Liver (tissue), 9 donors: ENCODE results near the gene LPAR1. TPM values are rescaled to one million over a fixed set of nuclear protein-coding genes. Genes with fewer than 3 reads are reported as not detected.

ENCODE experiments used
- DNase-seq: peaks from one replicate; pipeline ENCODE4 v3.0.0-alpha.2; 2017; ENCODE audit warnings: low spot score
- H3K27ac ChIP-seq, 2 donors: one replicate each; pipeline ENCODE4 v1.7.0; 2013; ENCODE audit warnings: inconsistent platforms in 2 of 2, low read length in 2 of 2, control low read depth in 1 of 2, low read depth in 1 of 2, mild to moderate bottlenecking in 1 of 2
- H3K27me3 ChIP-seq, 4 donors: one replicate each; pipeline versions ENCODE4 v1.6.1 to v1.7.0; 2013; ENCODE audit warnings: low read length in 3 of 4, inconsistent platforms in 1 of 4, mild to moderate bottlenecking in 1 of 4, moderate library complexity in 1 of 4; ENCODE audit not compliant: control insufficient read depth in 4 of 4, insufficient read depth in 4 of 4
- H3K36me3 ChIP-seq, 4 donors: one replicate each; pipeline versions ENCODE4 v1.6.1 to v1.7.0; 2013; ENCODE audit warnings: low read length in 3 of 4, mild to moderate bottlenecking in 3 of 4, low read depth in 1 of 4, moderate library complexity in 1 of 4; ENCODE audit not compliant: control insufficient read depth in 4 of 4, insufficient read depth in 3 of 4
- H3K4me1 ChIP-seq, 4 donors: one replicate each; pipeline versions ENCODE4 v1.6.1 to v1.7.0; 2013; ENCODE audit warnings: low read length in 3 of 4, mild to moderate bottlenecking in 3 of 4, moderate library complexity in 1 of 4; ENCODE audit not compliant: control insufficient read depth in 4 of 4, insufficient read depth in 4 of 4
- H3K4me3 ChIP-seq, 3 donors: one replicate each; pipeline versions ENCODE4 v1.6.1 to v1.7.0; 2013; ENCODE audit warnings: low read length in 3 of 3, control low read depth in 1 of 3, low read depth in 1 of 3, mild to moderate bottlenecking in 1 of 3
- H3K9ac ChIP-seq, 2 donors: one replicate each; pipeline ENCODE4 v1.7.0; 2013; ENCODE audit warnings: low read length in 2 of 2, mild to moderate bottlenecking in 2 of 2, moderate library complexity in 2 of 2, control low read depth in 1 of 2, low read depth in 1 of 2
- H3K9me3 ChIP-seq, 4 donors: one replicate each; pipeline versions ENCODE4 v1.6.1 to v1.7.0; 2013; ENCODE audit warnings: low read length in 3 of 4; ENCODE audit not compliant: control insufficient read depth in 4 of 4
- EGR1 ChIP-seq, 2 donors: IDR thresholded peaks; 2 replicates each; pipeline ENCODE4 v1.6.1; 2016 to 2018; ENCODE audit warnings: antibody characterized with exemption in 2 of 2, low read depth in 2 of 2
- FOXA1 ChIP-seq: IDR thresholded peaks from 2 replicates; pipeline ENCODE4 v1.6.1; 2016; ENCODE audit warnings: antibody characterized with exemption
- GABPA ChIP-seq, 2 donors: IDR thresholded peaks in 1 of 2; conservative IDR thresholded peaks in 1 of 2; 2 replicates each; pipeline ENCODE4 v1.6.1; 2016; ENCODE audit warnings: antibody characterized with exemption in 2 of 2, mild to moderate bottlenecking in 1 of 2, moderate library complexity in 1 of 2
- HNF4G ChIP-seq: IDR thresholded peaks from 2 replicates; pipeline ENCODE4 v1.6.1; 2016; ENCODE audit warnings: antibody characterized with exemption
- JUND ChIP-seq, 2 donors: IDR thresholded peaks; 2 replicates each; pipeline ENCODE4 v1.6.1; 2016; ENCODE audit warnings: antibody characterized with exemption in 2 of 2
- NR2F2 ChIP-seq: IDR thresholded peaks from 2 replicates; pipeline ENCODE4 v1.6.1; 2016; ENCODE audit warnings: antibody characterized with exemption
- RAD21 ChIP-seq, 2 donors: IDR thresholded peaks; 2 replicates each; pipeline ENCODE4 v1.6.1; 2016; ENCODE audit warnings: antibody characterized with exemption in 2 of 2, mild to moderate bottlenecking in 2 of 2
- RXRA ChIP-seq, 2 donors: IDR thresholded peaks; 2 replicates each; pipeline ENCODE4 v1.6.1; 2017 to 2018; ENCODE audit warnings: antibody characterized with exemption in 2 of 2, mild to moderate bottlenecking in 1 of 2
- SP1 ChIP-seq: IDR thresholded peaks from 2 replicates; pipeline ENCODE4 v1.6.1; 2018; ENCODE audit warnings: antibody characterized with exemption, mild to moderate bottlenecking
- WGBS: extraction: QIAGEN DNeasy Blood & Tissue Kit; methylation state at CpG from one replicate; pipeline ENCODE4 v1.1.7; 2013; 5-methylcytosine and 5-hydroxymethylcytosine counted together
- polyA plus RNA-seq, 2 donors: library from polyadenylated mRNA; stranded (reverse) in 1 of 2; unstranded in 1 of 2; fragments of 200-250 nt in 1 of 2; fragments of >200 nt in 1 of 2; fragmentation: Nextera tagmentation in 1 of 2; extraction: Ambion mirVana in 1 of 2; gene quantifications; one replicate each; pipeline versions ENCODE4 v1.2.1 to v1.2.3, GENCODE V29; 2013 to 2015
- total RNA-seq, 2 donors: library from RNA; depleted of rRNA; stranded (reverse); fragments of >200 nt; gene quantifications; one replicate each; pipeline ENCODE4 v1.2.3, GENCODE V29; 2014
- TF ChIP-seq, protein P1 (sequence below): fragments of 150-350 bp; IDR thresholded peaks from 2 replicates; pipeline ENCODE4 v1.5.1; 2017; ENCODE audit warnings: improper control_type of control experiment, low read depth, low read length; ENCODE audit not compliant: missing input control
- TF ChIP-seq, protein P2 (sequence below): IDR thresholded peaks from 2 replicates; pipeline ENCODE4 v1.6.1; 2016; ENCODE audit warnings: antibody characterized with exemption
- TF ChIP-seq, protein P3 (sequence below): IDR thresholded peaks from 2 replicates; pipeline ENCODE4 v1.6.1; 2016; ENCODE audit warnings: antibody characterized with exemption, mild to moderate bottlenecking
- TF ChIP-seq, protein P4 (sequence below): IDR thresholded peaks from 2 replicates; pipeline ENCODE4 v1.6.1; 2016; ENCODE audit warnings: antibody characterized with exemption
- TF ChIP-seq, protein P5 (sequence below): IDR thresholded peaks from 2 replicates; pipeline ENCODE4 v1.6.1; 2016; ENCODE audit warnings: antibody characterized with exemption
- donor health status: healthy.
- donor health status: healthy.
- donor health status: healthy.
- donor health status: healthy.
- donor health status: healthy.

Gene LPAR1
- total and polyA plus RNA-seq, 4 donors, result 0.51 to 3.6 (median 1.1) TPM

DNA sequence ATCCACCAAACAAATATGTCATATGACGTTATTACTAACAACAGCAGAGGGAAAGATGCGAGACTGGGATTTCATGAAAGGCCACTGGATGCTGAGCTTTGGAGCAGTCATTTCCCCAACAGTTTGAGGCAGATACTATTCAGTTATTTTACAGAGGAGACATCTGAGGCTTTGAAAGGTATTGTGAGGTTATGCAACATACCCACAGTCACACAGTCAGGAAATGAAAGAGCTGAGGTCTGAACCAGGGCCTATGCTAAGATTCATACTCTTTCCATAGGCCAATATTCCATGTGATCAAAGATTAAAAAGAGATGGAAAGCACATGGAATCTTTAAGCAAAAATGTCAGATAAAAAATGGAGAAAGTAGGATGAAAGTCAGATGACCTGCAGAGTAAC is 63.0 kb downstream of the LPAR1 start:
- no peak overlapping the region for H3K9ac ChIP-seq

DNA sequence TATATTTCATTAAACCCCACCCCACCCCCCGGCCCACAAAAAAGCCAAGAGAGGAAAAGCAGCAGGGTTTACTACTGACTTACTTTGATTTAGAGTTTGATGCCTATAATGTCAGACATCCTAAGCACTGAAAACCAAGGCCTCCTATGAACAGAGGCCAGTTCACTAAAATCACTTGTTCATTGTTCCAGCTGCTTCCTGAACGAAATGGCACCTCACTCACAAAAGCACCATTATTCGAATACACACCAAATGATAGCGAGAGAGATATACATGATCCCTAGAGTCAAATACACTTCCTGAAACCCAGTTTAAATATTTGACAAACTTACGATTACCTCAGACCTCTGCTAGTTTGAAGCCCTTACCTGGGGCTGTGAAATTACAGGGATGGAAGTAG is 66.6 kb downstream of the LPAR1 start:
- no peak for DNase-seq
- TF ChIP-seq, protein P1, sequence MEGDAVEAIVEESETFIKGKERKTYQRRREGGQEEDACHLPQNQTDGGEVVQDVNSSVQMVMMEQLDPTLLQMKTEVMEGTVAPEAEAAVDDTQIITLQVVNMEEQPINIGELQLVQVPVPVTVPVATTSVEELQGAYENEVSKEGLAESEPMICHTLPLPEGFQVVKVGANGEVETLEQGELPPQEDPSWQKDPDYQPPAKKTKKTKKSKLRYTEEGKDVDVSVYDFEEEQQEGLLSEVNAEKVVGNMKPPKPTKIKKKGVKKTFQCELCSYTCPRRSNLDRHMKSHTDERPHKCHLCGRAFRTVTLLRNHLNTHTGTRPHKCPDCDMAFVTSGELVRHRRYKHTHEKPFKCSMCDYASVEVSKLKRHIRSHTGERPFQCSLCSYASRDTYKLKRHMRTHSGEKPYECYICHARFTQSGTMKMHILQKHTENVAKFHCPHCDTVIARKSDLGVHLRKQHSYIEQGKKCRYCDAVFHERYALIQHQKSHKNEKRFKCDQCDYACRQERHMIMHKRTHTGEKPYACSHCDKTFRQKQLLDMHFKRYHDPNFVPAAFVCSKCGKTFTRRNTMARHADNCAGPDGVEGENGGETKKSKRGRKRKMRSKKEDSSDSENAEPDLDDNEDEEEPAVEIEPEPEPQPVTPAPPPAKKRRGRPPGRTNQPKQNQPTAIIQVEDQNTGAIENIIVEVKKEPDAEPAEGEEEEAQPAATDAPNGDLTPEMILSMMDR, result no peak
- TF ChIP-seq, protein P2, sequence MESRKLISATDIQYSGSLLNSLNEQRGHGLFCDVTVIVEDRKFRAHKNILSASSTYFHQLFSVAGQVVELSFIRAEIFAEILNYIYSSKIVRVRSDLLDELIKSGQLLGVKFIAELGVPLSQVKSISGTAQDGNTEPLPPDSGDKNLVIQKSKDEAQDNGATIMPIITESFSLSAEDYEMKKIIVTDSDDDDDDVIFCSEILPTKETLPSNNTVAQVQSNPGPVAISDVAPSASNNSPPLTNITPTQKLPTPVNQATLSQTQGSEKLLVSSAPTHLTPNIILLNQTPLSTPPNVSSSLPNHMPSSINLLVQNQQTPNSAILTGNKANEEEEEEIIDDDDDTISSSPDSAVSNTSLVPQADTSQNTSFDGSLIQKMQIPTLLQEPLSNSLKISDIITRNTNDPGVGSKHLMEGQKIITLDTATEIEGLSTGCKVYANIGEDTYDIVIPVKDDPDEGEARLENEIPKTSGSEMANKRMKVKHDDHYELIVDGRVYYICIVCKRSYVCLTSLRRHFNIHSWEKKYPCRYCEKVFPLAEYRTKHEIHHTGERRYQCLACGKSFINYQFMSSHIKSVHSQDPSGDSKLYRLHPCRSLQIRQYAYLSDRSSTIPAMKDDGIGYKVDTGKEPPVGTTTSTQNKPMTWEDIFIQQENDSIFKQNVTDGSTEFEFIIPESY, result no peak
- no peak for TF ChIP-seq NR2F2
- no peak for TF ChIP-seq RAD21 (IDR thresholded peaks at IDR 0.05)
- TF ChIP-seq FOXA1, result no peak
- no peak for TF ChIP-seq EGR1 (IDR thresholded peaks at IDR 0.05; ENCODE audit: low read depth in 2 of 2)
- H3K4me3 ChIP-seq, result no peak overlapping the region
- 72% methylated on average over 5 of the region's 5 CpGs for WGBS
- H3K36me3 ChIP-seq, result no peaks in the 10 kb centered on the region
- no peaks in the 10 kb centered on the region for H3K9me3 ChIP-seq
- no peaks in the 10 kb centered on the region for H3K27me3 ChIP-seq
- no peaks in the 10 kb centered on the region for H3K4me1 ChIP-seq
- no peak overlapping the region for H3K9ac ChIP-seq
- no peak overlapping the region for H3K27ac ChIP-seq

More for the DNA sequence above, 63.0 kb downstream of the LPAR1 start:
- no peaks in the 10 kb centered on the region for H3K4me1 ChIP-seq
- H3K27me3 ChIP-seq, result no peaks in the 10 kb centered on the region
- H3K4me3 ChIP-seq, result no peak overlapping the region
- no peak for TF ChIP-seq JUND (IDR thresholded peaks at IDR 0.05)
- TF ChIP-seq, protein P3, sequence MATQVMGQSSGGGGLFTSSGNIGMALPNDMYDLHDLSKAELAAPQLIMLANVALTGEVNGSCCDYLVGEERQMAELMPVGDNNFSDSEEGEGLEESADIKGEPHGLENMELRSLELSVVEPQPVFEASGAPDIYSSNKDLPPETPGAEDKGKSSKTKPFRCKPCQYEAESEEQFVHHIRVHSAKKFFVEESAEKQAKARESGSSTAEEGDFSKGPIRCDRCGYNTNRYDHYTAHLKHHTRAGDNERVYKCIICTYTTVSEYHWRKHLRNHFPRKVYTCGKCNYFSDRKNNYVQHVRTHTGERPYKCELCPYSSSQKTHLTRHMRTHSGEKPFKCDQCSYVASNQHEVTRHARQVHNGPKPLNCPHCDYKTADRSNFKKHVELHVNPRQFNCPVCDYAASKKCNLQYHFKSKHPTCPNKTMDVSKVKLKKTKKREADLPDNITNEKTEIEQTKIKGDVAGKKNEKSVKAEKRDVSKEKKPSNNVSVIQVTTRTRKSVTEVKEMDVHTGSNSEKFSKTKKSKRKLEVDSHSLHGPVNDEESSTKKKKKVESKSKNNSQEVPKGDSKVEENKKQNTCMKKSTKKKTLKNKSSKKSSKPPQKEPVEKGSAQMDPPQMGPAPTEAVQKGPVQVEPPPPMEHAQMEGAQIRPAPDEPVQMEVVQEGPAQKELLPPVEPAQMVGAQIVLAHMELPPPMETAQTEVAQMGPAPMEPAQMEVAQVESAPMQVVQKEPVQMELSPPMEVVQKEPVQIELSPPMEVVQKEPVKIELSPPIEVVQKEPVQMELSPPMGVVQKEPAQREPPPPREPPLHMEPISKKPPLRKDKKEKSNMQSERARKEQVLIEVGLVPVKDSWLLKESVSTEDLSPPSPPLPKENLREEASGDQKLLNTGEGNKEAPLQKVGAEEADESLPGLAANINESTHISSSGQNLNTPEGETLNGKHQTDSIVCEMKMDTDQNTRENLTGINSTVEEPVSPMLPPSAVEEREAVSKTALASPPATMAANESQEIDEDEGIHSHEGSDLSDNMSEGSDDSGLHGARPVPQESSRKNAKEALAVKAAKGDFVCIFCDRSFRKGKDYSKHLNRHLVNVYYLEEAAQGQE, result no peak
- TF ChIP-seq SP1, result no peak
- TF ChIP-seq, protein P4, sequence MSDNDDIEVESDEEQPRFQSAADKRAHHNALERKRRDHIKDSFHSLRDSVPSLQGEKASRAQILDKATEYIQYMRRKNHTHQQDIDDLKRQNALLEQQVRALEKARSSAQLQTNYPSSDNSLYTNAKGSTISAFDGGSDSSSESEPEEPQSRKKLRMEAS, result no peak
- H3K9me3 ChIP-seq, result no peaks in the 10 kb centered on the region
- no peak for DNase-seq
- no peak overlapping the region for H3K27ac ChIP-seq
- H3K36me3 ChIP-seq, result no peaks in the 10 kb centered on the region
- WGBS, result 95% methylated on average over 2 of the region's 2 CpGs

DNA sequence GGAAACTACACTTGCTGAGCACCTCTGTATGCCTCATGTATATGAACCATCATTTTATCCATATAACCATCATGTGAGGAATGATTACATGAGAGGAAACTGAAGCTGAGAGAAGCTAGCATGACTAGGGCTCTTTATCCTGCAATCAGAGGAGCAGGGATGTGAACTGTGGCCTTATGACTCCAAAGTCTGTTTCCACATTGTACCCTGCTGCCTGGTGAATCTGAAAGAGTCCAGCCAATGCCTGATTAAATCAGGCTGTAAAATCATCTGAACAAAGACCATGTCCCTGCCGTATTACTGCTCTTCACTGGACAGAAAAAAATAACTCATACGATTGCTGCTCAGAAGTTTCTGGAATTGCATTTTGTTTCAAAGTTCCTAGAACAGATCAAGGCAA is 67.0 kb downstream of the LPAR1 start:
- DNase-seq, result no peak
- TF ChIP-seq FOXA1, result no peak
- TF ChIP-seq GABPA (IDR thresholded peaks at IDR 0.05 in 1 of 2, conservative IDR thresholded peaks at IDR 0.05 in 1 of 2), result no peak
- no peak for TF ChIP-seq JUND (IDR thresholded peaks at IDR 0.05)
- TF ChIP-seq, protein P3, result no peak
- TF ChIP-seq RAD21 (IDR thresholded peaks at IDR 0.05), result no peak
- no peak for TF ChIP-seq NR2F2
- TF ChIP-seq, protein P5, sequence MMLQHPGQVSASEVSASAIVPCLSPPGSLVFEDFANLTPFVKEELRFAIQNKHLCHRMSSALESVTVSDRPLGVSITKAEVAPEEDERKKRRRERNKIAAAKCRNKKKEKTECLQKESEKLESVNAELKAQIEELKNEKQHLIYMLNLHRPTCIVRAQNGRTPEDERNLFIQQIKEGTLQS, result no peak
- TF ChIP-seq HNF4G, result no peak
- no peak for TF ChIP-seq RXRA (IDR thresholded peaks at IDR 0.05)
- TF ChIP-seq, protein P4, result no peak

More for the DNA sequence above, 67.0 kb downstream of the LPAR1 start:
- H3K4me3 ChIP-seq, result no peak overlapping the region
- no peaks in the 10 kb centered on the region for H3K4me1 ChIP-seq
- no peak overlapping the region for H3K27ac ChIP-seq
- H3K9ac ChIP-seq, result no peak overlapping the region
- WGBS, result 73% methylated on average over 2 of the region's 2 CpGs
- H3K9me3 ChIP-seq, result no peaks in the 10 kb centered on the region
- no peaks in the 10 kb centered on the region for H3K27me3 ChIP-seq
- no peaks in the 10 kb centered on the region for H3K36me3 ChIP-seq
